Hepatocyte (in vitro differentiated cells): ENCODE measurements around the gene HERC6.

Experiments
- EZH2 ChIP-seq: fragments of 200-600 bp; sonication (generic); IDR thresholded peaks from 2 replicates; pipeline ENCODE4 v1.6.1; 2016; ENCODE audit warnings: antibody characterized with exemption, mild to moderate bottlenecking, borderline replicate concordance
- TF ChIP-seq, protein P1 (sequence below): fragments of 200-600 bp; sonication (generic); IDR thresholded peaks from 2 replicates; pipeline ENCODE4 v1.5.1; 2016; ENCODE audit warnings: antibody characterized with exemption, mild to moderate bottlenecking; ENCODE audit not compliant: poor library complexity

DNA sequence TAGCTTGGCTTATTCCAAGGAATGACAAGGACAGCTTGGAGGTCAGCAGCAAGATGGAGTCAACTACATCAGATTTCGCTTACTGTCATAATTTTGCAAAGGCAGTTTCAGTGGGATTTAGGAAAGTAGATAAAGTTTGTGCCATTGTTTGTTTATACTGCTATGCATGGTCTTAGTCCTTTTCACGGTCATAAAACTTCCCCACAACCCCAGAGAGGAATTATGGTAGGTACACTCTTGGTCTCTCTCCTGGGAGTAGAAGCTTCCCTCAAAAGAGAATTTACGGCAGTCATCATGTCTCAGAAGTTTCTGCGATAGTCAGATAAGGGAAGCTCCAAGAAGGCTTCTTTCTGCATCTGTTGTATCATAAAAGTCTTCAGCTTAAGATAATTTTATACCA lies 27.9 kb upstream of the HERC6 start:
- TF ChIP-seq, protein P1, sequence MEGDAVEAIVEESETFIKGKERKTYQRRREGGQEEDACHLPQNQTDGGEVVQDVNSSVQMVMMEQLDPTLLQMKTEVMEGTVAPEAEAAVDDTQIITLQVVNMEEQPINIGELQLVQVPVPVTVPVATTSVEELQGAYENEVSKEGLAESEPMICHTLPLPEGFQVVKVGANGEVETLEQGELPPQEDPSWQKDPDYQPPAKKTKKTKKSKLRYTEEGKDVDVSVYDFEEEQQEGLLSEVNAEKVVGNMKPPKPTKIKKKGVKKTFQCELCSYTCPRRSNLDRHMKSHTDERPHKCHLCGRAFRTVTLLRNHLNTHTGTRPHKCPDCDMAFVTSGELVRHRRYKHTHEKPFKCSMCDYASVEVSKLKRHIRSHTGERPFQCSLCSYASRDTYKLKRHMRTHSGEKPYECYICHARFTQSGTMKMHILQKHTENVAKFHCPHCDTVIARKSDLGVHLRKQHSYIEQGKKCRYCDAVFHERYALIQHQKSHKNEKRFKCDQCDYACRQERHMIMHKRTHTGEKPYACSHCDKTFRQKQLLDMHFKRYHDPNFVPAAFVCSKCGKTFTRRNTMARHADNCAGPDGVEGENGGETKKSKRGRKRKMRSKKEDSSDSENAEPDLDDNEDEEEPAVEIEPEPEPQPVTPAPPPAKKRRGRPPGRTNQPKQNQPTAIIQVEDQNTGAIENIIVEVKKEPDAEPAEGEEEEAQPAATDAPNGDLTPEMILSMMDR, result no peak
- no peak for TF ChIP-seq EZH2
